Measurements from ENCODE around the gene CCR8.
A peak's percentile ranks its signal among the peaks of the same experiment; 100 is the strongest.

CCR8 gene, protein sequence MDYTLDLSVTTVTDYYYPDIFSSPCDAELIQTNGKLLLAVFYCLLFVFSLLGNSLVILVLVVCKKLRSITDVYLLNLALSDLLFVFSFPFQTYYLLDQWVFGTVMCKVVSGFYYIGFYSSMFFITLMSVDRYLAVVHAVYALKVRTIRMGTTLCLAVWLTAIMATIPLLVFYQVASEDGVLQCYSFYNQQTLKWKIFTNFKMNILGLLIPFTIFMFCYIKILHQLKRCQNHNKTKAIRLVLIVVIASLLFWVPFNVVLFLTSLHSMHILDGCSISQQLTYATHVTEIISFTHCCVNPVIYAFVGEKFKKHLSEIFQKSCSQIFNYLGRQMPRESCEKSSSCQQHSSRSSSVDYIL

DNA sequence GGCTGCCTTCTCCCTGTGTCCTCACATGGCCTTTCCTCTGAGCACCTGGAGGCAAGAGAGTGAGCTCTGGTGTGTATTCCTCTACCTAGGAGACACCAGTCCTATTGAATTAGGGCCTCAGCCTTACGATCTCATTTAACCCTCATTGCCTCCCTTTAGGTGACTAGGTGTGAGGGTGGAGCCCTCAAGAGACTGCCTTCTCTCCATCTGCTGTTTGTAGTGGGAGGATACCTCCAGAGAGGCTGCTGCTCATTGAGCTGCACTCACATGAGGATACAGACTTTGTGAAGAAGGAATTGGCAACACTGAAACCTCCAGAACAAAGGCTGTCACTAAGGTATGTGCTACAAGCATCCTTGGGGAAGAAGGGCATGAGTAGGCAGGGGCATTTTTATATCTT is at the start of gene CCR8:
TSS of gene CCR8 (plus strand) at position 217 of the 400 bp plus-strand sequence. CDS start 2,623 bp downstream, outside the sequence.
- H3K36me3 Mint-ChIP-seq (ENCODE audit: low read depth), result no peaks in the 10 kb centered on the region
- intact Hi-C loops (cut with micrococcal nuclease), result no loop called here
- H3K9me3 Mint-ChIP-seq, result no peaks in the 10 kb centered on the region
- no peak within 1 kb of the TSS for H3K4me3 Mint-ChIP-seq
- no peaks in the 10 kb centered on the region for H3K4me1 Mint-ChIP-seq (ENCODE audit: low read depth)
- H3K27me3 Mint-ChIP-seq, result no peaks in the 10 kb centered on the region
- no peak within 1 kb of the TSS for H3K27ac Mint-ChIP-seq

DNA sequence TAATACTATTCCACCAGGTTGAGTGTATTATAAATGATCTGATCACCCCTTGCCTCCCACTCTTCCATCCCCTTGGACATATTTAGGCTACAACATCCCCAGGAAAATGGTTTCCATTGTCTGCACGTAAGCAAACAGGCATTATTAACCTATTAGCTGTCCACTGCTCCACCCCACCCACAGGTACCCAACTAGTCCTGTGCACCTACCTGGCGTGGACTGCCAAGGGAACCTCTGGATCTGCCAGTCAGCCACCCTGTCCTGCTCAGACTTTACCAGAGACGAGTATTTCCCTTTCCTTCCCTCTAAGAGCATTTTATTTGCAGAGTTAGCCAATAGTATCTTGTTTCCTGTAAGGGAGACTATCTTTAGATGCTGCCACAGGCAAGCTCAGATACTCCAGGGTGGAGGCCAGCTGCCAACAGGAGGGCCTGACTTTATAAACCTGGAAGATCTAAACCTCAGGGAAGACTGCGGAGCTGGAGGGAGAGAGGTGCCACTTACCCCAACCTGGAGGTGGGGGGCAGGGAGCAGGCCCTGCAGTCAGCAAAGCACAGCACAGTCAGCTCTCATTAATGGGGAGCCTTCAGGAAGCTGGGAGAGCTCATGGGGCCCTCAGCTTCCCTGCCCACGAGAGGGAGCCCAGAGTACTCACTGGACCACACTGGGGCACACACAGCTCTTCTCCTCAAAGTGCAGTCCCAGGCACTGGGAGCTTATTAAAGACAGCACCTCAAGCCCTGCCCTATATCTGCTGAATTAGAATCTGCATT is 49.6 kb upstream of the CCR8 start, which contains the start of gene CX3CR1:
TSS of gene CX3CR1 (minus strand) at position 292 of the 773 bp plus-strand sequence. CDS start 13,527 bp downstream, outside the sequence.
- H3K4me1 Mint-ChIP-seq (ENCODE audit: low read depth), result peaks cover 77% of the 10 kb centered on the region
- H3K27me3 Mint-ChIP-seq, result no peaks in the 10 kb centered on the region
- intact Hi-C loops (cut with micrococcal nuclease), result loop anchor here (5.0 kb wide), 1 partner anchor 33 kb away; no protein-coding TSS in a partner anchor
- H3K9me3 Mint-ChIP-seq, result no peaks in the 10 kb centered on the region
- no peak within 1 kb of the TSS for H3K4me3 Mint-ChIP-seq
- H3K27ac Mint-ChIP-seq, result peak within 1 kb of the TSS; percentile 66
- H3K36me3 Mint-ChIP-seq (ENCODE audit: low read depth), result no peaks in the 10 kb centered on the region

DNA sequence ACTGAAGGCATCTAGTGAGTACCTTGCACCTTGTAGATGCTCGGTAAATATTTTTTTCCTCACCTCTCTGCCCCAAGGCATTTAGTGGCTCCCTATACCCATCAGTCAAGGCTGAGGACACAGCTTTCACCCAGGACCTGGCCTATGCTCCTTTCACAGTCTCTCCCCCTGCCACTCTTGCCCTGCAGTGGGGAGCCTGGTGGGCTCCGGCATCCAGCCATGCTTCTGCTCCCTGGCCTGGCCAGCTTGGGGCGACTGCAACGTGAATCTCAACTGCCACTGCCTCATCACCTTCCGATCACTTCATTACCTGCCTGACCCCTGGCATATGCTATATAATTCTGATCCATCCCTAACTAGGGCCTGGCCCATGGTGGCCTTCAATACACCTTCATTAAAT is 48.9 kb upstream of the CCR8 start:
- H3K36me3 Mint-ChIP-seq (ENCODE audit: low read depth), result no peaks in the 10 kb centered on the region
- no peak overlapping the region for H3K4me3 Mint-ChIP-seq
- intact Hi-C loops (cut with micrococcal nuclease), result loop anchor here (5.0 kb wide), 1 partner anchor 33 kb away; no protein-coding TSS in a partner anchor
- H3K27me3 Mint-ChIP-seq, result no peaks in the 10 kb centered on the region
- peak overlapping the region; percentile 66 for H3K27ac Mint-ChIP-seq
- no peaks in the 10 kb centered on the region for H3K9me3 Mint-ChIP-seq
- H3K4me1 Mint-ChIP-seq (ENCODE audit: low read depth), result peaks cover 80% of the 10 kb centered on the region

DNA sequence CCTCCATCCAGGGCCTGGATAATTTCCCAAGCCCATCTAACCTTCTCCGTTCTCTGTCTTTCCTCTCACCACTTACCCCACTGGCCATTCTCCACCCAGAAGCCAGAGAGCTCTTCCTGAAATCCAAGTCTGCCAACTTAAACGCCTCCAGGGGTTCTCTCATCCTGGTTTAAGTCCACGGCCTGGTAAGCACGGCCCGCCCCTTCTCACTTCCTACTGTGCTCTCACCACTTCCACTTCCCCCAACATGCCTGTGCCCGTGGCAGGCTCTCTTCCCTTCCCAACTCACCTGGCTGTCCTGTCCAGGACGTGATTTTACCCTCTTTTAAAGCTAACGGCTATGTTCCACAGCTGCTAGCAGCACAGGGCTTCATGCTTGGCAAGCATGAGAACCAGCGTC is 48.0 kb upstream of the CCR8 start:
- Mint-ChIP-seq H3K4me1 (ENCODE audit: low read depth) (peaks cover 71% of the 10 kb centered on the region), H3K4me3 (no peak overlapping the region), H3K27ac (peak overlapping the region; percentile 66), H3K27me3 (no peaks in the 10 kb centered on the region), H3K36me3 (ENCODE audit: low read depth) (no peaks in the 10 kb centered on the region), H3K9me3 (no peaks in the 10 kb centered on the region)
- intact Hi-C loops (cut with micrococcal nuclease), result loop anchor here (5.0 kb wide), 1 partner anchor 34 kb away; no protein-coding TSS in a partner anchor

DNA sequence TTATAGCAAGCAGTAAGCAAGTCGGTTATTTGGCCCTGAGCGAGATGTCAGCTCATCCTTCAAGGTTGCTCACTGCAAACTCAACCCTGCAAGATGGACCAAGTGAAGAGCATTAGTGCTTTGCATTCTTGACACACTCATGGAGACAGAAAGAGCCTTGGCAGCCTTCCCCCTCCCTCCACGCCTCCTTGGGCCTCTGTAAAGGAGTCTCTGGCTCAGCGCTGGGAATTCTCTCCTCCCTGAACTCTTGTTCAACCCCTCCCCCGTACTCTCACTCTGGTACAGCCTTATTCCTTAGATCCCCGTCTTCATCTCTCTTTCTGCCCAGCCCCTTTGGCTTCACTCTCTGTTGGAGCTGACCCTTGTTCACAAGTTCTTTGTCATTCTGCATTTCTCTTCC is 47.5 kb upstream of the CCR8 start:
- no peak overlapping the region for H3K4me3 Mint-ChIP-seq
- no peaks in the 10 kb centered on the region for H3K9me3 Mint-ChIP-seq
- no peaks in the 10 kb centered on the region for H3K36me3 Mint-ChIP-seq (ENCODE audit: low read depth)
- no peak overlapping the region for H3K27ac Mint-ChIP-seq
- intact Hi-C loops (cut with micrococcal nuclease), result loop anchor here (5.0 kb wide), 1 partner anchor 35 kb away; no protein-coding TSS in a partner anchor
- H3K4me1 Mint-ChIP-seq (ENCODE audit: low read depth), result peaks cover 65% of the 10 kb centered on the region
- no peaks in the 10 kb centered on the region for H3K27me3 Mint-ChIP-seq

DNA sequence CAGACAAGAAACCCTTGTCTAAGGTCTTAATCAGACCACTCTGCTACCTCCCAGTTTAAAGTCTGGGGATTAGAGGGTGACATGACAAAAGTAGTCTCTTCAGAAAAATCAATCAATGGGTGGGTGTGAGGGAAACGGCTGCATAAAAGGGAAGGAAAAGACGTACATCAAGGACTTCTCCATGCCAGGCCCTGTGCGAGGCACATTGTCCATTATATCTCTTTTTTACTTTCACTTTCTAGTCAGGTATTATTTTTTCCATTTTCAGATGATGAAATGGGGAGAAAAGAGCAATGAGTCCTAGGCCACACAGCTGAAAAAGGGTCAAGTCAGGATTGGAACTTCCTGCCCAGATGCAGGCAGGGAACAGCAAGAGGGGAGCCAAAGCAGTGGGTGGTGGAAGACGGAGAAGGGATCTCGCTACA is 45.0 kb upstream of the CCR8 start:
- Mint-ChIP-seq H3K36me3 (ENCODE audit: low read depth) (no peaks in the 10 kb centered on the region), H3K27ac (peak overlapping the region; percentile 67), H3K9me3 (no peaks in the 10 kb centered on the region), H3K4me1 (ENCODE audit: low read depth) (peaks cover 48% of the 10 kb centered on the region), H3K4me3 (peak overlapping the region; percentile 21), H3K27me3 (no peaks in the 10 kb centered on the region)
- intact Hi-C loops (cut with micrococcal nuclease), result loop anchor here (5.0 kb wide), 1 partner anchor 37 kb away; no protein-coding TSS in a partner anchor

DNA sequence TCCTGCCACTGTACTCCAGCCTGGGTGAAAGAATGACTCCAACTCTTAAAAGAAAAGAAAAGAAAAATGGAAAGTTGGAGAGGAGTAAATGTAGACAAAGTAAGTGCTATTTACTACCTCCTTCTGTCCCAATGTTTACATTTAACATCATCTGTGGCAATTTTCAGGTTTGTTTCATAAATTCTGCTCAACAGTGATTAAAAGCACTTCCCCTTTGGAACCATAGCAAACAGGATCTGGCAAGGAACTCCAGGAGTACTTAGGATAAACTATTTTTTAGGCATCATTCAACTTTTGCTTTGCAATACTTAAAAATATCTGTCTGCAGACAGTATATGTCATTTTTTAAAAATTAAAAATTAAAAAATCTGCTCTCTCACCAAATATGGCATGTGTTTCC is 44.2 kb upstream of the CCR8 start:
- no peaks in the 10 kb centered on the region for H3K27me3 Mint-ChIP-seq
- peaks cover 39% of the 10 kb centered on the region for H3K4me1 Mint-ChIP-seq (ENCODE audit: low read depth)
- H3K27ac Mint-ChIP-seq, result no peak overlapping the region
- no peaks in the 10 kb centered on the region for H3K9me3 Mint-ChIP-seq
- no peak overlapping the region for H3K4me3 Mint-ChIP-seq
- intact Hi-C loops (cut with micrococcal nuclease), result no loop called here
- no peaks in the 10 kb centered on the region for H3K36me3 Mint-ChIP-seq (ENCODE audit: low read depth)

DNA sequence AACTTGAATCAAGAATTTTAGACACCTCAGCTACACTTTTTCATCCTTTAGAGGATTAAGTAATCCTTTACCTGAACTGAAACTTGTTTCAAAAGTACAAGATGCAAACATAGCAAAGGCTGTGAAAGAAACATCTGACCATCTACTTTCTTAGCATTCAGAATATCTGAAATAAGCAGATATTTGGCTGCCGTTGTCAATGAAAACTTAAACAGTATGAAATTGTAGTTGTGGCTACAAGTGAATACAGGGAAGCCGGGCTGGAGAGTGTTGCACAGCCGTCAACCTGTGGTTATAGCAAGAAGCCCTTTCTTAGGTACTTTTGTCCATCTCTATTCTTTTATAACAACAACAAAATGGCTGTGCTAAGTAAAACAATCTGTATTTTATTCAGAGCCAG is 42.7 kb upstream of the CCR8 start:
- intact Hi-C loops (cut with micrococcal nuclease), result no loop called here
- Mint-ChIP-seq H3K36me3 (ENCODE audit: low read depth) (no peaks in the 10 kb centered on the region), H3K27me3 (no peaks in the 10 kb centered on the region), H3K4me1 (ENCODE audit: low read depth) (peaks cover 26% of the 10 kb centered on the region), H3K27ac (no peak overlapping the region), H3K4me3 (no peak overlapping the region), H3K9me3 (no peaks in the 10 kb centered on the region)

DNA sequence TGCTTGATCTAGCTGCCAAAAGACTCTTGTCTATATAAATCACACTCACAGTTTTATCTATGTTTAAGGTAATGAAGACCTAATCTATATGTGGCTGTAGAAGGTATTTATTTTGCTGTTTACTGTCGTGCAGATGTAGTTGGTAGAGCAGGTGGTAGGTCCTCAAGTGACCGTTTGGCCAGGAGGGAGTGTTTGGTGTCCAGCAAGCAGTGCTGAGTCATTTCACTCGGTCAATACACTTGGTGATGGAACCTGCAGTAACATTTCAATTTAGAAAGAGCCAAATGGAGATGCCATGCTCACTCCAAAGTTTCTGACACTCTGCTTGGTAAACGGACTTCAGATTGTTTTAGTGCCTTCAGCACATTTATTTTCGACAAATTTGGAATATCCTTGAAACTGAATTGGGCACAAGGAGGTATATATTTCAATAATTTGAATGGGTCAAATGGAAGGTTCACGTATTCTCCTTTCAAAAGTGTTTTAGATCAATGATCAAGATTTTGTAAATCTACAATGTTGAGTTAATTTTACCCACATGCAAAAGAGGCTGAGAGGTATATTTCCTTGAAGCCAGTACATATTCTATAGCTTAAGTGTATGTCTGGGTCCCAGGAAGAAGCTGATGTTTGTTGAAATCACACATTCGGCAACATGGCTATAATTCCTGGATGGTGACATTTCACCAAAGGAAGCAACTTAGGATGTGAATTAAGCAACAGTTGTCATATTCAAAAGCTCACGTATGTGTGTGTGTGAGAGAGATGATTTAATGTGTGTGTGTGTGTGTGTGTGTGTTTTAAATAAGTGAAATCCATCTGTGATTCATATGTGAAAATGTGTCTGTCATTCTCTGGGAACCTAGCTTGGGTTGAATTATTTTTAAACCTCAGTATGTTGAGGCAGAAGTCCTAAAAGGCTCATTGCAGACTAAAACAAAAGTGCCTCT is 42.0 kb upstream of the CCR8 start:
- no peaks in the 10 kb centered on the region for H3K9me3 Mint-ChIP-seq
- intact Hi-C loops (cut with micrococcal nuclease), result loop anchor here (1.0 kb wide), 2 partner anchors 79 to 98 kb away; no protein-coding TSS in a partner anchor
- H3K27ac Mint-ChIP-seq, result no peak overlapping the region
- peaks cover 22% of the 10 kb centered on the region for H3K4me1 Mint-ChIP-seq (ENCODE audit: low read depth)
- H3K4me3 Mint-ChIP-seq, result no peak overlapping the region
- no peaks in the 10 kb centered on the region for H3K36me3 Mint-ChIP-seq (ENCODE audit: low read depth)
- H3K27me3 Mint-ChIP-seq, result no peaks in the 10 kb centered on the region

DNA sequence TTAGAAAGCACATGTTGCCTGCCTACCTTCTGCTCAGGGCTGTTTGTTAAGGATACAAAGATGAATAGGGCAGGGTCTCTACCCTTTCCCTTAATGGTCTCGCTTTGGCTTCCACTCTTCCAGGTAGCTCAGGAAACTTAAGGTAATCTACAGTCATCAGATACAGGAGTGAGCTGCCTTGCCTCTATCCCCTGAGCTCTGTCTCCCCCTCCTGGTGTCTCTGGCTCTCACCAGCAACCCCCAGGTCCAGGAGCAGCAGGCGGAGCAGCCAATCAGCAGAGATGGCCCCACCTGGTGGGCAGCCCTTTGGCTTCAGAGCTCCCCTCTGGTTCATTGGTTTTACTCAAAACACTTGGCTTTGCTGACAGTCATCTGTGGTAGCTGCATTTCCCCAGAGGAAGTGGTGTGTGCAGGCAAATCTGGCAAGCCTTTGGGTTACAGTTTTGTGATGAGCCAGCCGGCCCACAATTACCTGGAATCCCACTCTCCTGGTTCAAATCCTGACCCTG is 41.2 kb upstream of the CCR8 start:
- Mint-ChIP-seq H3K9me3 (no peaks in the 10 kb centered on the region), H3K4me1 (ENCODE audit: low read depth) (peaks cover 22% of the 10 kb centered on the region), H3K4me3 (no peak overlapping the region), H3K27ac (no peak overlapping the region), H3K36me3 (ENCODE audit: low read depth) (no peaks in the 10 kb centered on the region), H3K27me3 (no peaks in the 10 kb centered on the region)
- intact Hi-C loops (cut with micrococcal nuclease), result loop anchor here (1.0 kb wide), 2 partner anchors 80 to 99 kb away; no protein-coding TSS in a partner anchor

DNA sequence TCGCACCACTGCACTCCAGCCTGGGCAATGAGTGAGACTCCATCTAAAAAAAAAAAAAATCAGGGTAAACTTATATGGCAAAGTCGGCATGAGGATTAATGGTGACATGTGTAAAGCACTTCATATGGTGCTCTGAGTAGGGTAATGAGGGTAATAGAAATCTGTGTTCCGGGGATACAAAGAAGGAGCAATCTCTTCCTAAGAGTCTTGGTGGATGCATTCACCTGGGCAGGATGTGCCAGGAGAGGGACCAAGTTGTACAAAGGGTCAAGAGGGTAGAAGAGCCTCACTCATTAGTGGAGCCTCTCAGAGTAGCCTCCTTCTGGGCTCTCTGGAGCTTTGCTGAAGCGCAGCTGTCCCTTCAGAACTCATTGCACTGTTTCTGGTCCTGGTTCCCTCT is 40.4 kb upstream of the CCR8 start:
- H3K4me1 Mint-ChIP-seq (ENCODE audit: low read depth), result peaks cover 21% of the 10 kb centered on the region
- H3K36me3 Mint-ChIP-seq (ENCODE audit: low read depth), result no peaks in the 10 kb centered on the region
- H3K4me3 Mint-ChIP-seq, result no peak overlapping the region
- intact Hi-C loops (cut with micrococcal nuclease), result no loop called here
- no peaks in the 10 kb centered on the region for H3K27me3 Mint-ChIP-seq
- H3K9me3 Mint-ChIP-seq, result no peaks in the 10 kb centered on the region
- no peak overlapping the region for H3K27ac Mint-ChIP-seq

DNA sequence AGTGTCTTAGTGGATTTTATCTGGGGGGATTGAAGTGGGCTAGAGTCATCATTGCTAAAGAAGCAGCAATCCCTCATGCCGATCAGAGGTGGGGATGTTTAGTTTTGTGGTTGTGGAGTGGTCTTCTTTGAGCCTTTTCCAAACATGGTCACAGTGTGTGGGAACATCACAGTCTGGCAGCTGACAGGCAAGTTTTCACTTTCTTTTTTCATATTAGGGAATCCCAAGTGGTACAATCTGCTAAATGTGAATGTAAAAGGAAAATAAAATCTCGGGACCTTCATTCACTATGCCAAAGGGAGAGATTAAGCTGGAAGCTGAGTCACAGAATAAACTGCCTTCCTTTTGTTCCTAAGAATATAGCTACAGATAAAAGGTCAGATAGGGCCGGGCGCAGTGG is 39.3 kb upstream of the CCR8 start:
- intact Hi-C loops (cut with micrococcal nuclease), result no loop called here
- Mint-ChIP-seq H3K4me1 (ENCODE audit: low read depth) (peaks cover 10% of the 10 kb centered on the region), H3K4me3 (no peak overlapping the region)

DNA sequence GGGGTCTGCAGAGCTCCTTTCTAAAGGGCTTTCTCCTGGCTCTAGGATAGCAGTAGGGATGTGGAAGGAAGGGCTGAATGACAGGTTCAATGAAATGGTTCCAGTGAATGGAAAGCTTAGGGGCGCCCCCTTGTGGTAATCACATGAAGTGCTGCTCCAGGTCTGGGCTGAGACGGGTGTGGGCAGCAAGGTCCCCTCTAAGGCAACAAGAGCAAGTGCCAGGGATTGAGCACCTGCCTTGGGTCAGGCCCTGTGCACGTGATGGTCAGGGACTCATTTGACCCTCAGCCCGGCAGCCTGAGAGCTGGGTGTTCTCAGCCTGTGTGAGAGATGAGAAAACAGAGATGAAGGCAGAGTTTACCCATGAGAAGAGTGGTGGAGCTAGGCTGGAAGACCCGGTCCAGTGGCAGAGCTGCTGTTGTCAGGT is 37.6 kb upstream of the CCR8 start:
- Mint-ChIP-seq H3K9me3 (no peaks in the 10 kb centered on the region), H3K4me3 (no peak overlapping the region), H3K27ac (no peak overlapping the region), H3K4me1 (ENCODE audit: low read depth) (peaks cover 9% of the 10 kb centered on the region), H3K36me3 (ENCODE audit: low read depth) (no peaks in the 10 kb centered on the region), H3K27me3 (no peaks in the 10 kb centered on the region)
- intact Hi-C loops (cut with micrococcal nuclease), result loop anchor here (2.0 kb wide), 1 partner anchor 191 kb away; no protein-coding TSS in a partner anchor

More for the DNA sequence above, 39.3 kb upstream of the CCR8 start:
- Mint-ChIP-seq H3K27me3 (no peaks in the 10 kb centered on the region), H3K36me3 (ENCODE audit: low read depth) (no peaks in the 10 kb centered on the region), H3K9me3 (no peaks in the 10 kb centered on the region), H3K27ac (no peak overlapping the region)
